ENCODE data around the gene LIME1.

GRCh38 chr20:63767456-63767855 is 31.0 kb downstream of the LIME1 start:
- TF ChIP-seq CTCF (IDR thresholded peaks at IDR 0.05; ENCODE audit: low read depth, low read length, poor library complexity, severe bottlenecking) (no peak), EZH2phosphoT487 (IDR thresholded peaks at IDR 0.05; ENCODE audit: borderline replicate concordance, low read length) (no peak)
